HG02973 (cell line): ENCODE measurements around the gene DOCK4.
"Not testable (repeated sequence)": the region's sequence is repeated elsewhere in the genome, so short reads cannot be mapped to it uniquely, and the experiment has no call there.

Source experiments
- ATAC-seq: cut with Tn5 transposase; IDR thresholded peaks from one replicate; pipeline ENCODE4 v1.9.1; 2021; ENCODE audit warnings: moderate library complexity; ENCODE audit not compliant: unreplicated experiment

DOCK4 gene

GRCh38 chr7:111960984-111961383 is 245.2 kb downstream of the DOCK4 start:
- ATAC-seq, result no peak

GRCh38 chr7:111958896-111959295 is 247.3 kb downstream of the DOCK4 start:
- no peak for ATAC-seq

- ATAC-seq, result no peak
Observed at GRCh38 chr7:111958431-111958830, 247.8 kb downstream of the DOCK4 start.

GRCh38 chr7:111955616-111956015 is 250.6 kb downstream of the DOCK4 start:
- no peak for ATAC-seq

GRCh38 chr7:111954474-111955381 is 251.5 kb downstream of the DOCK4 start:
- no peak for ATAC-seq

- no peak for ATAC-seq
Observed at GRCh38 chr7:111954056-111954455, 252.1 kb downstream of the DOCK4 start.

GRCh38 chr7:111953611-111954010 is 252.6 kb downstream of the DOCK4 start:
- ATAC-seq, result no peak

GRCh38 chr7:111952783-111953182 is 253.4 kb downstream of the DOCK4 start:
- ATAC-seq, result no peak

GRCh38 chr7:111951052-111951451 is 255.1 kb downstream of the DOCK4 start:
- ATAC-seq, result no peak

- no peak for ATAC-seq
Observed at GRCh38 chr7:111942450-111943081, 263.6 kb downstream of the DOCK4 start.

- ATAC-seq, result no peak
Observed at GRCh38 chr7:111937163-111937562, 269.0 kb downstream of the DOCK4 start.

- no peak for ATAC-seq
Observed at GRCh38 chr7:111933609-111934008, 272.6 kb downstream of the DOCK4 start.

GRCh38 chr7:111931958-111932357 is 274.2 kb downstream of the DOCK4 start:
- ATAC-seq, result no peak

GRCh38 chr7:111931016-111931517 is 275.1 kb downstream of the DOCK4 start:
- ATAC-seq, result no peak

GRCh38 chr7:111929264-111929663 is 276.9 kb downstream of the DOCK4 start:
- no peak for ATAC-seq

- ATAC-seq, result no peak
Observed at GRCh38 chr7:111927353-111928019, 278.7 kb downstream of the DOCK4 start.

- no peak for ATAC-seq
Observed at GRCh38 chr7:111920329-111920728, 285.9 kb downstream of the DOCK4 start.

- no peak for ATAC-seq
Observed at GRCh38 chr7:111919631-111920179, 286.5 kb downstream of the DOCK4 start.

GRCh38 chr7:111919164-111919563 is 287.0 kb downstream of the DOCK4 start:
- ATAC-seq, result no peak

- ATAC-seq, result no peak
Observed at GRCh38 chr7:111918461-111918860, 287.7 kb downstream of the DOCK4 start.

- ATAC-seq, result not testable (repeated sequence)
Observed at GRCh38 chr7:111917404-111917803, 288.8 kb downstream of the DOCK4 start.
